Measurements from ENCODE around the gene GTF2H4. TPM values are rescaled to one million over a fixed set of nuclear protein-coding genes. Genes with fewer than 3 reads are reported as not detected.

GTF2H4 gene
- total and polyA plus RNA-seq, 10 of the 15 experiments (the other 5 are each of a cell fraction or from before 2014, with no cell fraction given): 1.1 to 43.8 (median 18.9) TPM

DNA sequence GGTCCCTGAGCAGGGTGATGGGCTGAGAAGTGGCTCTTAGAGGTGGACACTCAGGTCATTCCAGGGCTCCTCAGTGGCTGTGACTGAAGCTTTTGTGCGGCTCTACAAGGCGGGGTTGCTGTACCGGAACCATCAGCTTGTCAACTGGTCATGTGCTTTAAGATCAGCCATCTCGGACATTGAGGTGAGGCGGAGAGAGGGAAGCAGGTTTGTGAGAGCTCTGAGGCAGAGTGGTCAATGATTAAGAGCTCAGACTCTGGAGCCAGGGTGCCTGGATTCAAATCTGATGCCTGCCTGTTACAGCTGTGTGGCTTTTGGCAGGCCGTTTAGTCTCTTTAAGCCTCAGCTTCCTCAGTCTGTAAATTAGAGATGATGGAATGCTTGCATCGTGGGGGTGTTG is 9.0 kb downstream of the GTF2H4 start:
- FAIRE-seq (no peak), ATAC-seq (no peak), DNase-seq (ENCODE audit: low read depth, low spot score) (no peak)
- H3K27ac ChIP-seq (ENCODE audit: control insufficient read depth, insufficient read depth): no peak overlapping the region
- no peak overlapping the region for H3K9ac ChIP-seq (ENCODE audit: control insufficient read depth, insufficient read depth, low read length)
- intact Hi-C loops (cut with micrococcal nuclease; ENCODE audit: unreplicated experiment) (loop anchor here (5.0 kb wide), 1 partner anchor 165 kb away; no protein-coding TSS in a partner anchor), in situ Hi-C loops (cut with MboI) (loop anchor here (5.0 kb wide), 1 partner anchor 160 kb away; no protein-coding TSS in a partner anchor)
- no peak overlapping the region for H3K4me3 ChIP-seq
- no TSS peak for BruUV-seq (replicated peaks)
- CTCF ChIA-PET: interaction anchor here (0.6 to 9.3 kb wide), 11 partner anchors 9 to 258 kb away, joined by 3 to 122 read pairs (median 18); no protein-coding TSS in a partner anchor
- no peak for TF ChIP-seq CREB1 (IDR thresholded peaks at IDR 0.05; ENCODE audit: low read depth)
- TF ChIP-seq TARDBP (IDR thresholded peaks at IDR 0.05; ENCODE audit: borderline replicate concordance): no peak
- TF ChIP-seq HDAC2 (IDR thresholded peaks at IDR 0.05): no peak
- no peak for TF ChIP-seq IKZF2 (IDR thresholded peaks at IDR 0.05)
- no peak for TF ChIP-seq RAD51 (IDR thresholded peaks at IDR 0.05)
- TF ChIP-seq POLR2A (IDR thresholded peaks at IDR 0.05; ENCODE audit: low read depth, low read length): no peak
- no peak for TF ChIP-seq ESRRA (IDR thresholded peaks at IDR 0.05; ENCODE audit: low read length)
- TF ChIP-seq EP300 (IDR thresholded peaks at IDR 0.05; ENCODE audit: borderline replicate concordance in 1 of 2, control insufficient read depth in 1 of 2, low read depth in 2 of 2, low read length in 2 of 2): no peak
- no peak for TF ChIP-seq BHLHE40 (IDR thresholded peaks at IDR 0.05; ENCODE audit: borderline replicate concordance in 1 of 2, low read depth in 2 of 2, low read length in 1 of 2)
- no peak for TF ChIP-seq TCF12 (IDR thresholded peaks at IDR 0.05; ENCODE audit: low read depth, low read length)
- TF ChIP-seq, protein P1, sequence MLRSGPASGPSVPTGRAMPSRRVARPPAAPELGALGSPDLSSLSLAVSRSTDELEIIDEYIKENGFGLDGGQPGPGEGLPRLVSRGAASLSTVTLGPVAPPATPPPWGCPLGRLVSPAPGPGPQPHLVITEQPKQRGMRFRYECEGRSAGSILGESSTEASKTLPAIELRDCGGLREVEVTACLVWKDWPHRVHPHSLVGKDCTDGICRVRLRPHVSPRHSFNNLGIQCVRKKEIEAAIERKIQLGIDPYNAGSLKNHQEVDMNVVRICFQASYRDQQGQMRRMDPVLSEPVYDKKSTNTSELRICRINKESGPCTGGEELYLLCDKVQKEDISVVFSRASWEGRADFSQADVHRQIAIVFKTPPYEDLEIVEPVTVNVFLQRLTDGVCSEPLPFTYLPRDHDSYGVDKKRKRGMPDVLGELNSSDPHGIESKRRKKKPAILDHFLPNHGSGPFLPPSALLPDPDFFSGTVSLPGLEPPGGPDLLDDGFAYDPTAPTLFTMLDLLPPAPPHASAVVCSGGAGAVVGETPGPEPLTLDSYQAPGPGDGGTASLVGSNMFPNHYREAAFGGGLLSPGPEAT (IDR thresholded peaks at IDR 0.05; ENCODE audit: low read depth): no peak
- TF ChIP-seq, protein P2, sequence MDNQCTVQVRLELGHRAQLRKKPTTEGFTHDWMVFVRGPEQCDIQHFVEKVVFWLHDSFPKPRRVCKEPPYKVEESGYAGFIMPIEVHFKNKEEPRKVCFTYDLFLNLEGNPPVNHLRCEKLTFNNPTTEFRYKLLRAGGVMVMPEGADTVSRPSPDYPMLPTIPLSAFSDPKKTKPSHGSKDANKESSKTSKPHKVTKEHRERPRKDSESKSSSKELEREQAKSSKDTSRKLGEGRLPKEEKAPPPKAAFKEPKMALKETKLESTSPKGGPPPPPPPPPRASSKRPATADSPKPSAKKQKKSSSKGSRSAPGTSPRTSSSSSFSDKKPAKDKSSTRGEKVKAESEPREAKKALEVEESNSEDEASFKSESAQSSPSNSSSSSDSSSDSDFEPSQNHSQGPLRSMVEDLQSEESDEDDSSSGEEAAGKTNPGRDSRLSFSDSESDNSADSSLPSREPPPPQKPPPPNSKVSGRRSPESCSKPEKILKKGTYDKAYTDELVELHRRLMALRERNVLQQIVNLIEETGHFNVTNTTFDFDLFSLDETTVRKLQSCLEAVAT (IDR thresholded peaks at IDR 0.05): no peak
- TF ChIP-seq ZNF24 (IDR thresholded peaks at IDR 0.05): no peak
- TF ChIP-seq, protein P3, sequence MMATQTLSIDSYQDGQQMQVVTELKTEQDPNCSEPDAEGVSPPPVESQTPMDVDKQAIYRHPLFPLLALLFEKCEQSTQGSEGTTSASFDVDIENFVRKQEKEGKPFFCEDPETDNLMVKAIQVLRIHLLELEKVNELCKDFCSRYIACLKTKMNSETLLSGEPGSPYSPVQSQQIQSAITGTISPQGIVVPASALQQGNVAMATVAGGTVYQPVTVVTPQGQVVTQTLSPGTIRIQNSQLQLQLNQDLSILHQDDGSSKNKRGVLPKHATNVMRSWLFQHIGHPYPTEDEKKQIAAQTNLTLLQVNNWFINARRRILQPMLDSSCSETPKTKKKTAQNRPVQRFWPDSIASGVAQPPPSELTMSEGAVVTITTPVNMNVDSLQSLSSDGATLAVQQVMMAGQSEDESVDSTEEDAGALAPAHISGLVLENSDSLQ (IDR thresholded peaks at IDR 0.05): no peak
- no peak for TF ChIP-seq NR2F1 (conservative IDR thresholded peaks at IDR 0.05)
- TF ChIP-seq NR2C1 (IDR thresholded peaks at IDR 0.05): no peak
- no peak for TF ChIP-seq ETV6 (conservative IDR thresholded peaks at IDR 0.05 in 1 of 2, IDR thresholded peaks at IDR 0.05 in 1 of 2; ENCODE audit: borderline replicate concordance in 1 of 2, low read depth in 1 of 2)
- no peak for TF ChIP-seq TCF3 (IDR thresholded peaks at IDR 0.05; ENCODE audit: borderline replicate concordance, insufficient read depth, low read depth, low read length)
- no peak for TF ChIP-seq TAF1 (IDR thresholded peaks at IDR 0.05; ENCODE audit: borderline replicate concordance, low read depth, low read length)
- no peak for TF ChIP-seq CBFB (IDR thresholded peaks at IDR 0.05; ENCODE audit: low read depth)
- POLR2A ChIA-PET: no interaction called here
- H3K27me3 ChIP-seq (replicated peaks in 1 of 2; ENCODE audit: control insufficient read depth in 2 of 2, insufficient read depth in 2 of 2, low read length in 1 of 2): no peaks in the 10 kb centered on the region
- peaks cover 11 to 13% of the 10 kb centered on the region in 2 experiments; a peak in 3 of 4 replicates for H3K36me3 ChIP-seq (ENCODE audit: control insufficient read depth in 2 of 2, insufficient read depth in 2 of 2, low read length in 1 of 2)
- WGBS (ENCODE audit: insufficient coverage, insufficient replicate concordance, low lambda C conversion rate, missing lambda C conversion rate): 95% methylated on average over 7 of the region's 7 CpGs
- no peaks in the 10 kb centered on the region for H3K9me3 ChIP-seq (replicated peaks; ENCODE audit: control insufficient read depth, insufficient read depth, low read length)
- SMC1A ChIA-PET (ENCODE audit: uncharacterized antibody, unreplicated experiment): interaction anchor here (0.9 to 7.9 kb wide), 6 partner anchors 21 to 170 kb away, joined by 3 to 141 read pairs (median 18); no protein-coding TSS in a partner anchor
- H3K79me2 ChIP-seq (ENCODE audit: control insufficient read depth, insufficient read depth, low read length): peaks cover 9% of the 10 kb centered on the region
- no peak overlapping the region for H3K4me2 ChIP-seq (ENCODE audit: control insufficient read depth, insufficient read depth)
- H3K4me1 ChIP-seq (ENCODE audit: control insufficient read depth, insufficient read depth, low read length): peaks cover 3% of the 10 kb centered on the region; the same call in 1 of the 2 replicates
- no peaks in the 10 kb centered on the region for H4K20me1 ChIP-seq (ENCODE audit: control insufficient read depth, insufficient read depth)
- H2AFZ ChIP-seq (ENCODE audit: control insufficient read depth, low read depth, low read length): no peak overlapping the region
- RAD21 ChIA-PET (ENCODE audit: unreplicated experiment): interaction anchor here (0.6 to 4.4 kb wide), 4 partner anchors 86 to 170 kb away, joined by 3 to 52 read pairs (median 16); no protein-coding TSS in a partner anchor
